Vagina (tissue), 2 donors: ENCODE measurements around the gene SORCS1. TPM values are rescaled to one million over a fixed set of nuclear protein-coding genes. Genes with fewer than 3 reads are reported as not detected.
"Not testable (repeated sequence)": the region's sequence is repeated elsewhere in the genome, so short reads cannot be mapped to it uniquely, and the experiment has no call there.

ENCODE experiments used
- DNase-seq, 2 donors: peaks; one replicate each; pipeline ENCODE4 v3.0.0-alpha.2; 2017; ENCODE audit errors: extremely low spot score in 2 of 2
- H3K27ac ChIP-seq: fragments of 200-600 bp; sonication (generic); one replicate; pipeline ENCODE4 v1.5.1; 2019
- H3K27me3 ChIP-seq: fragments of 200-600 bp; sonication (generic); one replicate; pipeline ENCODE4 v1.5.1; 2019
- H3K36me3 ChIP-seq, 2 donors: fragments of 200-600 bp; sonication (generic); one replicate each; pipeline ENCODE4 v1.5.1; 2017 to 2019
- H3K4me1 ChIP-seq: fragments of 200-600 bp; sonication (generic); one replicate; pipeline ENCODE4 v1.5.1; 2019
- H3K4me3 ChIP-seq, 2 donors: fragments of 200-600 bp; sonication (generic); 1 replicate in 1 of 2; 2 replicates in 1 of 2; pipeline ENCODE4 v1.5.1; 2016 to 2019
- H3K9me3 ChIP-seq: fragments of 200-600 bp; sonication (generic); one replicate; pipeline ENCODE4 v1.5.1; 2019
- POLR2A ChIP-seq, 2 donors: fragments of 450-650 bp; IDR thresholded peaks; one replicate each; pipeline ENCODE4 v1.6.1; 2017; ENCODE audit warnings: antibody characterized with exemption in 2 of 2, mild to moderate bottlenecking in 2 of 2, moderate library complexity in 2 of 2
- POLR2AphosphoS5 ChIP-seq, 2 donors: sonication (generic); formaldehyde crosslinking; IDR thresholded peaks; one replicate each; pipeline ENCODE4 v1.9.0; 2017; ENCODE audit warnings: antibody characterized with exemption in 2 of 2, mild to moderate bottlenecking in 2 of 2, low read depth in 1 of 2; ENCODE audit not compliant: insufficient read depth in 1 of 2
- intact Hi-C: fragments of 100-400 bp; cut with DNase I; formaldehyde crosslinking; loops from one replicate; pipeline ENCODE4 v1.15.1; 2023
- total RNA-seq: library from RNA; depleted of rRNA; stranded (reverse); fragments of >200 nt; gene quantifications from one replicate; pipeline ENCODE4 v1.2.3, GENCODE V29; 2016
- TF ChIP-seq, protein P1 (sequence below), 3 experiments: fragments of 450-650 bp in 2 of 3; fragments of 200-600 bp in 1 of 3; sonication (generic) in 1 of 3; IDR thresholded peaks; one replicate each; pipeline ENCODE4 v1.5.1; 2017 to 2019; ENCODE audit warnings: antibody characterized with exemption in 3 of 3, mild to moderate bottlenecking in 2 of 3, moderate library complexity in 2 of 3

The SORCS1 gene
- total RNA-seq, 1 donor from 2014 or later = 5.9 TPM

DNA sequence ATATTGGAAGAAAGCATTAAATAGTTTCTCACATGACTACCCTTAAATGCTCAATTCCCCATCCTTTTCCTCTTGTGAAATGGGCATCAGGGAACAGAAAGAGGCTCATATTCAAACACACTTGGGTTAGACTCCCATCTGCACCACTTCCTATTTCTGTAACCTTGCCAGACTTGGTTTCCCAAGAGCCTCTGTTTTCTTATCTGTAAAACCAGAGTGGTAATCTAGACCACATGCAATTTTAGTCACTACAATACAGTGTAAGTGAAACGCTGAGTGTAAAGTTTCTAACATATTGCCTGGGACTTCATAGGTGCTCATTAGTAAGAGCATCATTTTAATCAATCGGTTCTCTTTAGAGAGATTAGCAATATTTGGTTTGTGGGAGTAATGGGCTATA is 136.3 kb downstream of the SORCS1 start:
- Histone ChIP-seq H3K4me3 (no peak overlapping the region), H3K27me3 (no peaks in the 10 kb centered on the region), H3K36me3 (no peaks in the 10 kb centered on the region), H3K9me3 (no peaks in the 10 kb centered on the region), H3K27ac (no peak overlapping the region), H3K4me1 (no peaks in the 10 kb centered on the region)
- intact Hi-C loops = no loop called here
- TF ChIP-seq POLR2AphosphoS5 (IDR thresholded peaks at IDR 0.05; ENCODE audit: insufficient read depth in 1 of 2, low read depth in 1 of 2) (no peak), POLR2A (IDR thresholded peaks at IDR 0.05) (no peak)
- TF ChIP-seq, protein P1, sequence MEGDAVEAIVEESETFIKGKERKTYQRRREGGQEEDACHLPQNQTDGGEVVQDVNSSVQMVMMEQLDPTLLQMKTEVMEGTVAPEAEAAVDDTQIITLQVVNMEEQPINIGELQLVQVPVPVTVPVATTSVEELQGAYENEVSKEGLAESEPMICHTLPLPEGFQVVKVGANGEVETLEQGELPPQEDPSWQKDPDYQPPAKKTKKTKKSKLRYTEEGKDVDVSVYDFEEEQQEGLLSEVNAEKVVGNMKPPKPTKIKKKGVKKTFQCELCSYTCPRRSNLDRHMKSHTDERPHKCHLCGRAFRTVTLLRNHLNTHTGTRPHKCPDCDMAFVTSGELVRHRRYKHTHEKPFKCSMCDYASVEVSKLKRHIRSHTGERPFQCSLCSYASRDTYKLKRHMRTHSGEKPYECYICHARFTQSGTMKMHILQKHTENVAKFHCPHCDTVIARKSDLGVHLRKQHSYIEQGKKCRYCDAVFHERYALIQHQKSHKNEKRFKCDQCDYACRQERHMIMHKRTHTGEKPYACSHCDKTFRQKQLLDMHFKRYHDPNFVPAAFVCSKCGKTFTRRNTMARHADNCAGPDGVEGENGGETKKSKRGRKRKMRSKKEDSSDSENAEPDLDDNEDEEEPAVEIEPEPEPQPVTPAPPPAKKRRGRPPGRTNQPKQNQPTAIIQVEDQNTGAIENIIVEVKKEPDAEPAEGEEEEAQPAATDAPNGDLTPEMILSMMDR (IDR thresholded peaks at IDR 0.05) = no peak
- no peak for DNase-seq

DNA sequence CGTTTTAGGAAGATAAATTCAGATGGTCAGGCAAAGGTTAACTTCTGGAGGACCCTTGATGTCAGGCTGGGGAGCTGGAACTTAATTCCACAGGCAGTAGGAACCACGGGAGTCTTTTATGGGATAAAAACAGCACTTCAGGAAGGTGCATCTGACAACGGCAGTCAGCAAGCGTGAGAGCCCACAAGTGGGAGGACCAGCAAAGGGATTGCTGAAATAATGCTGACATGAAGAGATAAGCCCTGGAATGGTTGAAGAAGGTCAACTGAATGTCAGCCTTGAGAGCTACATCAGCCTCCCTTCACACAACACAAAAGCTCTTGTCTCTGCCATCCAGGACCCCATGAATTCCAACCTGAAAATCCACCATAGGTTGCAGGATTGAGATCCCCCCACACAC is 138.8 kb downstream of the SORCS1 start:
- H3K9me3 ChIP-seq = no peaks in the 10 kb centered on the region
- H3K4me3 ChIP-seq = no peak overlapping the region
- no peaks in the 10 kb centered on the region for H3K4me1 ChIP-seq
- TF ChIP-seq, protein P1 (IDR thresholded peaks at IDR 0.05) = no peak
- TF ChIP-seq POLR2AphosphoS5 (IDR thresholded peaks at IDR 0.05; ENCODE audit: insufficient read depth in 1 of 2, low read depth in 1 of 2) (no peak), POLR2A (IDR thresholded peaks at IDR 0.05) (no peak)
- no peaks in the 10 kb centered on the region for H3K36me3 ChIP-seq
- no peak for DNase-seq
- intact Hi-C loops = no loop called here
- no peaks in the 10 kb centered on the region for H3K27me3 ChIP-seq
- H3K27ac ChIP-seq = no peak overlapping the region

DNA sequence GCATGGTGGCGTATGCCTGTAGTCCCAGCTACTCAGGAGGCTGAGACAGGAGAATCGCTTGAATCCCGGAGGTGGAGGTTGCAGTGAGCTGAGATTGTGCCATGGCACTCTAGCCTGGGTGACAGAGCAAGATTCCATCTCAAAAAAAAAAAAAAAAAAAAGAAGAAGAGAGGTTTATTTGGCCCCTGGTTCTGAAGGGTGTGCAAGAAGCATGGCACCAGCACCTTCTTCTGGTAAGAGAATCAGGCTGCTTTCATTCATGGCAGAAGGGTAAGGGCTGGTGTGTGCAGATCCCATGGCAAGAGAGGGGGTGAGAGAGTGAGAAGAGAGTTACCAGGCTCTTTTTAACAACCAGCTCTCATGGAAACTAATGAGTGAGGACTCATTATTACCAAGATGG is 140.5 kb downstream of the SORCS1 start:
- H3K4me3 ChIP-seq, H3K4me1 ChIP-seq, H3K9me3 ChIP-seq, DNase-seq, H3K36me3 ChIP-seq, H3K27ac ChIP-seq, intact Hi-C loops, H3K27me3 ChIP-seq: not testable (repeated sequence)

DNA sequence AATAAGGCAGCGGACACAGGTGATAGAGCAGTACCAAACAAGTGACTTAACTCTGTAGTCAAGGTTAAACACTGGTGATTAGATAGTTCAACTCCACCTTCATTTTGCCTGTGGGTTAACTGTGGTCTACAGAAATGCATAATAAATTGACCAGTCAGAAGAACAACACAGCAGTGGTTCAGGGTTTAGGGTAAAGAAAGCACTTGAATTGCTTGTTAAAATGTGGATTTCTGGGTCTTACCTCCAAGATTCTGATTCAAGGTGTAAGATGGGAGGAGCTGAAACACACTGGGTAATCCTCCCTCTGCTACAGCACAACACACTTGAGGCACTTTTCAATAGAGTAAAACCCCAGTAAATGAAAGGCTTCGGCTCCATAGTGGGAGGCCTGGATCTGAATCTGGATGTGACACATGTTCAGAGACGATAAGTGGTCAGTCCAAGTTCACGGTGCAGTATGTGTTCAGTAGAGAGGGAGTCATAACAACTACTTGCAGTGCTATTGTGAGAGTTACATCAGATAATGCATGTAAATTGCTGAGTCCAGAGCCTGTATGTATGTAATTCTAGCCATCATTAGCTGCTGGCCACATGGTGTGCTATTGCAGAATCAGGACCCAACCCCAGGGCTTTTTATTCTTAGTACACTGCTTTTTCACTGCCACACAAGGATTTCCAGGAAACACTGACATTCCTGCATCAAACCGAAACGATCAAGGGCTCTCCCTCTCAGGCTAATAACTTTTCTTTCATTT is 141.7 kb downstream of the SORCS1 start:
- intact Hi-C loops = no loop called here
- Histone ChIP-seq H3K4me3 (no peak overlapping the region), H3K27ac (no peak overlapping the region), H3K4me1 (no peaks in the 10 kb centered on the region), H3K9me3 (no peaks in the 10 kb centered on the region), H3K27me3 (no peaks in the 10 kb centered on the region), H3K36me3 (no peaks in the 10 kb centered on the region)
- TF ChIP-seq, protein P1 (IDR thresholded peaks at IDR 0.05) = no peak
- TF ChIP-seq POLR2A (IDR thresholded peaks at IDR 0.05) = no peak
- TF ChIP-seq POLR2AphosphoS5 (IDR thresholded peaks at IDR 0.05; ENCODE audit: insufficient read depth in 1 of 2, low read depth in 1 of 2) = no peak
- DNase-seq = no peak

DNA sequence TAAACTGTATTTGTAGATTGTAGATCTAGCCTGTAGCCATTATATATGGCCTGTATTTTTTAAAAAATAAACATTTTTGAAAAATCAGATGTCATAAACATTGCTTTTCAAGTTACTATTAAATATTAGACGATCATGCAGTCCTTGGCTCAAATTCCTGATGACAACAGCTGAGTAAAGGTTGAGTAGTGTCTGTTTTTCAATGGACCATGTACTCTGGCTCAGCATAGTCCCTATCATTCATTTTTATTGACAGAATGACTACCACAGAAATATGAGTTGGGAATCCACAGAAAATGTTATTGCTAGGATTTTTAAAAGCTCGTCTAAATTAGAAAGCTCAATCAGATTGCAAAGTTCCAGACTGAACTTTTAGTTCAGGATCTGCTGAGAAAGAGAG is 145.4 kb downstream of the SORCS1 start:
- Histone ChIP-seq H3K36me3 (no peaks in the 10 kb centered on the region), H3K4me1 (no peaks in the 10 kb centered on the region), H3K9me3 (no peaks in the 10 kb centered on the region), H3K27me3 (no peaks in the 10 kb centered on the region), H3K4me3 (no peak overlapping the region), H3K27ac (no peak overlapping the region)
- TF ChIP-seq POLR2AphosphoS5 (IDR thresholded peaks at IDR 0.05; ENCODE audit: insufficient read depth in 1 of 2, low read depth in 1 of 2) (no peak), POLR2A (IDR thresholded peaks at IDR 0.05) (no peak)
- TF ChIP-seq, protein P1 (IDR thresholded peaks at IDR 0.05) = no peak
- DNase-seq = no peak
- intact Hi-C loops = no loop called here
